ENCODE data around the gene ERAP2. TPM values are rescaled to one million over a fixed set of nuclear protein-coding genes. Genes with fewer than 3 reads are reported as not detected.

The ERAP2 gene
- total RNA-seq, 1 donor from 2014 or later = 1.5 TPM

DNA sequence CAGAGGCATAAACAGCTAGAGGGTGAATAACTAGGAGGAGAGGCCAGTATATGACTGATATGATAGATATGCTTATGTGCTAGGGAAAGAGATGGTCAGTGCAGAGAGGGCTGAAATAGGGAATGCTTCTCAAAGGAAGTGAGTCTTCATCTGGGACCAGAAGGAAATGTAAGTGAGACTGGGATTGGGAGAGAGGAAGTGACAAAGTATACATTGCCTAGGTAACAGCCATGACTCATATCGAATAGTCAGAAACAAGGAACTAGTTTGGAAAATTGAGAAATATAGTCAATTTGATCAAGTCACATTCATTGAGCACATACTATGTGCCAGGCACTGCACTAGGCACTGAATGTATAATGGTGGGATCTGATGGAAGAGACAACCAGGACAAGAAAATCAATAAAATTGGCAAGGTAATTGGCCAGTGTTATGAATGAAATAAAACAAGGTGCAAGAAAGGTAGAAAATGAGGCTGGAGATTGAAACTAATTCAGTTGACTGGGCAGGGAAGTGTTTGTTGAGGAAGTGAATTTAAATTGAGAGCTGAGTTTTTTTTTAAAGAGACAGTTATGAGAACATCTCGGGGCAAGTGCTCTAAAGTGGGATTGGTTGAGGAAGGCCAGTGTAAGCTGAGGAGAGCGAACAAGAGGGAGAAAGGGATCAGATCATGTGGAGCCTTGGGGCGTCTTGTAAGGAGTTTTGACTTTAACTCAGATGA is 4.3 kb downstream of the ERAP2 start:
- no peaks in the 10 kb centered on the region for H3K9me3 Mint-ChIP-seq
- H3K27ac Mint-ChIP-seq = no peak overlapping the region
- H3K4me3 Mint-ChIP-seq = no peak overlapping the region
- no peaks in the 10 kb centered on the region for H3K27me3 Mint-ChIP-seq
- DNase-seq (ENCODE audit: extremely low spot score, unreplicated experiment) = no peak
- H3K36me3 Mint-ChIP-seq = no peaks in the 10 kb centered on the region
- TF ChIP-seq, protein P1, sequence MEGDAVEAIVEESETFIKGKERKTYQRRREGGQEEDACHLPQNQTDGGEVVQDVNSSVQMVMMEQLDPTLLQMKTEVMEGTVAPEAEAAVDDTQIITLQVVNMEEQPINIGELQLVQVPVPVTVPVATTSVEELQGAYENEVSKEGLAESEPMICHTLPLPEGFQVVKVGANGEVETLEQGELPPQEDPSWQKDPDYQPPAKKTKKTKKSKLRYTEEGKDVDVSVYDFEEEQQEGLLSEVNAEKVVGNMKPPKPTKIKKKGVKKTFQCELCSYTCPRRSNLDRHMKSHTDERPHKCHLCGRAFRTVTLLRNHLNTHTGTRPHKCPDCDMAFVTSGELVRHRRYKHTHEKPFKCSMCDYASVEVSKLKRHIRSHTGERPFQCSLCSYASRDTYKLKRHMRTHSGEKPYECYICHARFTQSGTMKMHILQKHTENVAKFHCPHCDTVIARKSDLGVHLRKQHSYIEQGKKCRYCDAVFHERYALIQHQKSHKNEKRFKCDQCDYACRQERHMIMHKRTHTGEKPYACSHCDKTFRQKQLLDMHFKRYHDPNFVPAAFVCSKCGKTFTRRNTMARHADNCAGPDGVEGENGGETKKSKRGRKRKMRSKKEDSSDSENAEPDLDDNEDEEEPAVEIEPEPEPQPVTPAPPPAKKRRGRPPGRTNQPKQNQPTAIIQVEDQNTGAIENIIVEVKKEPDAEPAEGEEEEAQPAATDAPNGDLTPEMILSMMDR (conservative IDR thresholded peaks at IDR 0.05) = no peak
- H3K4me1 Mint-ChIP-seq (ENCODE audit: unreplicated experiment) = peaks cover 12% of the 10 kb centered on the region

DNA sequence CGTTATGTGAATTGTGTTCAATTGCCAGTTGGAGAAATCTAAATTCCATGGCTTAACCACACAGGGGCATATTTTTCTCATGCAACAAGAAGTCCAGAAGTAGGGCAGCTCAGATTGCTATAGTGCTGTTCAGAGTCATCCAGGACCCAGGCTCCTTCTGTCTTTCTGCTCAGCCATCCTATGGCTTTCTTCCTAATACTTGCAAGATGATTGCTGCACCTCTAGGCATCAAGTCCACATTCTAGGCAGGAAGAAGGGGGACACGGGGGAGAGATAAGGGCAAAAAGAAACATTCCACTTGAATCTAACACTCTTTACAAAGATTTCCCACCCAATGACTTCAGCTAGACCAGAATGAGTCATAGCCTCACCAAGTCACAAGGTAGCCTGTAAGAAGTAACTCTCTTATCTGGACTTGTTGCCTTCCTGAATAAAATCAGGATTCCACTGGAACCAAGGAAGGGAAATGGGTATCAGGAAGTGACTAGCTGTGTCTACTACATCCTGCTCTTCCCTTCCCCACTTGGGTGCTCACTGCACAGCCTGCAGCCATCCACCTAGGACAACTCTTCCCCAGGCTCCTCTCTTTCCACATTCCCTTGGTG is 5.3 kb downstream of the ERAP2 start:
- Mint-ChIP-seq H3K27ac (no peak overlapping the region), H3K36me3 (no peaks in the 10 kb centered on the region), H3K27me3 (no peaks in the 10 kb centered on the region), H3K9me3 (no peaks in the 10 kb centered on the region), H3K4me3 (no peak overlapping the region), H3K4me1 (ENCODE audit: unreplicated experiment) (peaks cover 9% of the 10 kb centered on the region)
- no peak for DNase-seq (ENCODE audit: extremely low spot score, unreplicated experiment)
- TF ChIP-seq, protein P1 (conservative IDR thresholded peaks at IDR 0.05) = no peak

DNA sequence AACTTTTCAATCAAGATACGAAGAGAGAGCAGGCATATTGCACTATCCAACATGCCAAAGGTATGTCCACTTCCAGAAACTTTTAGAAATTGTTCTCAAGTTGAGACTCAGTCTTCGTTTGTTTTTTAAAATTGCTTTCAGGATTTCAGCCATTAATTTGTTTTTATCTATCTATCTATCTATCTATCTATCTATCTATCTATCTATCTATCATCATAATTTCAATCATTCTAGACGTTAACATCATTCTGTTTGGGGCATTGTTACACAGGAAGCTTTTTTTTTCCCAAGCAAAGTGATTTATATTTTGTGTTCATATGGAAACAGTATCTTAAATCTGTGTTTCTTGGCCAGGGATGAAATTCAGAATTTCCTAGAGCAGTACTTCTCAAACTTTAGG is 7.6 kb downstream of the ERAP2 start:
- H3K4me1 Mint-ChIP-seq (ENCODE audit: unreplicated experiment) = peaks cover 8% of the 10 kb centered on the region
- no peaks in the 10 kb centered on the region for H3K9me3 Mint-ChIP-seq
- DNase-seq (ENCODE audit: extremely low spot score, unreplicated experiment) = no peak
- no peaks in the 10 kb centered on the region for H3K36me3 Mint-ChIP-seq
- H3K4me3 Mint-ChIP-seq = no peak overlapping the region
- H3K27ac Mint-ChIP-seq = no peak overlapping the region
- TF ChIP-seq, protein P1 (conservative IDR thresholded peaks at IDR 0.05) = no peak
- H3K27me3 Mint-ChIP-seq = no peaks in the 10 kb centered on the region

DNA sequence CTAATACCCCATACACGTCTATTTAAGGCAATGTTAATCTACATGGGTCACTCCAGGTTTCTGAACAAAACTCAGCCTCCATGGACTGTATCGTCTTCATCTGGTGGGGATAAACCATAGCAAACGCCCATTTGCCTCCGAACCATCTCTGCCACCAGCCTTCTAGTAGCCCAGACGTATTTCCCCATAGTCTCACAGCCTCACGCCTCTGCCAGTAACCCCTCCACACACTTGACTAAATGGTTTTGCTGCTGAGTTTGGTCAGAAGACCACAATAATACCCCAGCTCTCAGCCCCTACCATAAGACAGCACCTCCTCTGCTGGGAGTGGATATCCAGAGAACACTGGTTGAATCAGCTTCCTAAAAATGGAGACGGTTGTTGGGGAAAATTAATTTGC is 8.7 kb downstream of the ERAP2 start:
- H3K36me3 Mint-ChIP-seq = no peaks in the 10 kb centered on the region
- H3K4me3 Mint-ChIP-seq = no peak overlapping the region
- peaks cover 8% of the 10 kb centered on the region for H3K4me1 Mint-ChIP-seq (ENCODE audit: unreplicated experiment)
- H3K27ac Mint-ChIP-seq = no peak overlapping the region
- no peak for DNase-seq (ENCODE audit: extremely low spot score, unreplicated experiment)
- no peaks in the 10 kb centered on the region for H3K27me3 Mint-ChIP-seq
- TF ChIP-seq, protein P1 (conservative IDR thresholded peaks at IDR 0.05) = no peak
- no peaks in the 10 kb centered on the region for H3K9me3 Mint-ChIP-seq

DNA sequence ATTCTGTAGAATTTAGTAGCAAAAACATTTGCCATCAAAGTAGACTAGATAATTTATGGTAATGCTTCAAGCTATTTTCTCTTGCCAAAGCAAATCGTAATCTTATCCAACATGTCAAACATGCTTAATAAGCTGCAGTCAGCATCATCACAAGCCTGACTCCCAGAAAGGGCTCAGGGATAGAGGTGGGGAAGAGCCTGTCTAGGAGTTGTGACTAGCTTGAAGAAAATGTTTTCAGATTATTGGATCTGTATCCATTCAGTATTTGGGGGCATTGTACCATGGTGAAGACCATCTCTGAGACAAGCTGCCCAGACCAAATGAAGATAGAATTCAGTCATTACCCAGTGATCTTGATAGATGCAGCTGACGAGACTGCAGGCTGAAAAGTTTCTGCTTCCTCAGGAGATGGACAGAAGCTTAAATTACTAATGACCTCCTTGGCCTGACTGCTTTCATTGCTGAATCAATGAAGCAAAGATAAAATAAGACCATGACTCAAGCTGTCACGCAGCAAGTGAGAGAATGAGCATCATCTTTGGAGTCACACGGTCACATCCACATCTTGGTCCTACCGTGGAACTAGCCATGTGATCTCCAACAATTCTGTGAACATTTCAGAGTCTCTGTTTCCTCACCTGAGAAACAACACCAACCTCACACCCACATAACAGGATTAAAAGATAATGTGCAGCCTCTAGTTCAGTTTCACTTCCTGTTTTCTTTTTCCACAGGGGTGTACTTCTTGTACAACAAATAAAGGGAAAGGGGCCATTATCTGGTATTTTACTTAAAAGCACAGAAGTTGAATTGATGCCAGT is 9.4 kb downstream of the ERAP2 start:
- no peak overlapping the region for H3K27ac Mint-ChIP-seq
- H3K4me1 Mint-ChIP-seq (ENCODE audit: unreplicated experiment) = peaks cover 8% of the 10 kb centered on the region
- no peak for DNase-seq (ENCODE audit: extremely low spot score, unreplicated experiment)
- no peaks in the 10 kb centered on the region for H3K9me3 Mint-ChIP-seq
- H3K27me3 Mint-ChIP-seq = no peaks in the 10 kb centered on the region
- TF ChIP-seq, protein P1 (conservative IDR thresholded peaks at IDR 0.05) = no peak
- H3K4me3 Mint-ChIP-seq = no peak overlapping the region
- H3K36me3 Mint-ChIP-seq = no peaks in the 10 kb centered on the region
